H1 (cell line): ENCODE results near the gene TGM1. TPM values are rescaled to one million over a fixed set of nuclear protein-coding genes. Genes with fewer than 3 reads are reported as not detected.

Experiments used
- CBX8 ChIP-seq: fragments of 300-800, 300-1000 bp; sonication (generic); IDR thresholded peaks from 2 replicates; pipeline ENCODE4 v1.7.1; 2016; ENCODE audit warnings: low read depth, low read length, borderline replicate concordance
- CHD2 ChIP-seq: IDR thresholded peaks from 2 replicates; pipeline ENCODE4 v1.6.1; 2012; ENCODE audit warnings: low read length, improper control_type of control experiment
- SIN3A ChIP-seq, 2 experiments: IDR thresholded peaks in 1 of 2; conservative IDR thresholded peaks in 1 of 2; 2 replicates each; pipeline ENCODE4 v1.6.1; 2011 to 2012; ENCODE audit warnings: low read length in 2 of 2, improper control_type of control experiment in 1 of 2, low read depth in 1 of 2, mild to moderate bottlenecking in 1 of 2
- polyA plus RNA-seq, 7 experiments: library from polyadenylated mRNA; depleted of rRNA in 3 of 7; stranded (reverse) in 5 of 7; unstranded in 2 of 7; fragments of >200 nt in 5 of 7; fragments of 200-250 nt in 2 of 7; gene quantifications; 1 replicate in 5 of 7; 2 replicates in 1 of 7; 4 replicates in 1 of 7; pipeline versions ENCODE4 v1.2.1 to v1.2.3, GENCODE V29; 2011 to 2013; ENCODE audit warnings: missing spikeins in 2 of 7, mixed read lengths in 2 of 7
- total RNA-seq: library from RNA; stranded (reverse); fragmentation: NEBNext Ultra II Directional; extraction: Animal tissue kit (Norgen Biotek cat#: 25700); gene quantifications from 2 replicates; pipeline ENCODE4 v1.2.1, GENCODE V29; 2021

The TGM1 gene
- total and polyA plus RNA-seq, 2 of the 8 experiments (the other 6 are each of a cell fraction or from before 2014, with no cell fraction given) = 1.8 to 2.2 TPM

GRCh38 chr14:24271134-24271833 lies 8.3 kb upstream of the TGM1 start, which contains the start of gene RABGGTA (continued):
- TF ChIP-seq SIN3A (conservative IDR thresholded peaks at IDR 0.05 in 1 of 2, IDR thresholded peaks at IDR 0.05 in 1 of 2; ENCODE audit: low read depth in 1 of 2, low read length in 2 of 2) (peak; percentile 88 to 93; a peak in 3 of 4 replicates), CHD2 (no peak), CBX8 (no peak)
